Epithelial cell of proximal tubule (primary cell): Measurements from ENCODE around the gene MTM1. TPM values are rescaled to one million over a fixed set of nuclear protein-coding genes. Genes with fewer than 3 reads are reported as not detected.

Source experiments
- DNase-seq: peaks from one replicate; pipeline ENCODE4 v3.0.0-alpha.2; 2011; ENCODE audit warnings: low read depth
- H3K4me3 ChIP-seq: 2 replicates; pipeline ENCODE4 v1.5.1; 2011; ENCODE audit warnings: low read depth, mild to moderate bottlenecking, low read length
- CTCF ChIP-seq: conservative IDR thresholded peaks from 2 replicates; pipeline ENCODE4 v1.5.1; 2012; ENCODE audit warnings: low read depth, mild to moderate bottlenecking, low read length
- total RNA-seq: library from RNA; depleted of rRNA; stranded (reverse); fragments of >200 nt; gene quantifications from 2 replicates; pipeline ENCODE4 v1.2.3, GENCODE V29; 2015

MTM1 gene
- total RNA-seq, 1 donor from 2014 or later, result 4.1 TPM

DNA sequence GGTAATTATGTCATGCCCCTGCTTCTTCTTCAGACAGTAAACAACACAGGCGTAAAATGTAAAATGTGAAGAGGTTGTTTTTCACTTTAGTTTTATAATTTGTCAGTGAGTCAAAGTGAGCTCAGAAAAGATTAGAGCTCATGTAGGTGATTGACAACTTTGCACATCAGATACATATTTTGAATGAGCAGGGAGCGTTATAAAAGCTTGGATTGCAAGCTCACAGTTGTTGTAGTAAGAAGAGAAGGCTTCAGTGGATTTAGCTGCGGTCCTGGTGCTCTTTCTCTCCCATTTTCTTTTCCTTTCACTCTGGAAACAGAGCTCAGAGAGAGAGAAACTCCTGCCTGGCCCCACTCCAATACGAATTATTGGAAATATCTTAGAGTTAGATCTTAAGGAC is 151.2 kb downstream of the MTM1 start:
- TF ChIP-seq CTCF, result no peak
- DNase-seq, result no peak
- H3K4me3 ChIP-seq, result no peak overlapping the region

Other genes with a start within 250 kb of the MTM1 start
- gene MAMLD1, start 205.3 kb upstream of the MTM1 start, total RNA-seq, result 1.5 and 2.5 TPM in 2 replicates
- 18.2 and 19.3 TPM in 2 replicates for gene MTMR1, start 124.8 kb downstream of the MTM1 start, total RNA-seq